22Rv1 (cell line): ENCODE data around the gene ABCB8.

ENCODE experiments used
- CTCF ChIP-seq: fragments of 450-650 bp; IDR thresholded peaks from 2 replicates; pipeline ENCODE4 v1.5.1; 2017; ENCODE audit warnings: mild to moderate bottlenecking
- ZFX ChIP-seq: fragments of 450-650 bp; IDR thresholded peaks from 2 replicates; pipeline ENCODE4 v1.6.1; 2017; ENCODE audit warnings: antibody characterized with exemption, borderline replicate concordance

GRCh38 chr7:151071032-151071866, 43.0 kb downstream of the ABCB8 start:
- TF ChIP-seq CTCF = no peak
- no peak for TF ChIP-seq ZFX
